ENCODE data around the gene ERCC6L2.

DNA sequence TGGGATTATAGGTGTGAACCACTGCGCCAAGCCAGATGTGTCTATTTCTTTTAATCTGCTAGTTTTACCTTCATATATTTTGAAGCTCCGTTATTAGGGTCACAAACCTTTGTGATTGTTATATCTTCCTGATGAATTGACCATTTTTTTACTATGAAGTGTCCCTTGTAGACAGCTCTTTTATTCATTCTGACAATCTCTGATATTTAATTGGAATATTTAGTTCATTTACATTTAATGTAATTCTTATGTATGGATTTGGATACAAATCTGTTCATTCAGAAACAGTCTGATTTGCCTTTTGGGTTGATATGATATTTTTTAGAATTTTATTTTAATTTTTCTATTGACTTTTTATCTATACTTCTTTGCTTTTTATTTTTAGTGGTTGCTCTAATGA, 17.2 kb downstream of the ERCC6L2 start:
- no peak for TF ChIP-seq ZBTB21 (tag by site-specific recombination; IDR thresholded peaks at IDR 0.05)
- TF ChIP-seq, protein P1, sequence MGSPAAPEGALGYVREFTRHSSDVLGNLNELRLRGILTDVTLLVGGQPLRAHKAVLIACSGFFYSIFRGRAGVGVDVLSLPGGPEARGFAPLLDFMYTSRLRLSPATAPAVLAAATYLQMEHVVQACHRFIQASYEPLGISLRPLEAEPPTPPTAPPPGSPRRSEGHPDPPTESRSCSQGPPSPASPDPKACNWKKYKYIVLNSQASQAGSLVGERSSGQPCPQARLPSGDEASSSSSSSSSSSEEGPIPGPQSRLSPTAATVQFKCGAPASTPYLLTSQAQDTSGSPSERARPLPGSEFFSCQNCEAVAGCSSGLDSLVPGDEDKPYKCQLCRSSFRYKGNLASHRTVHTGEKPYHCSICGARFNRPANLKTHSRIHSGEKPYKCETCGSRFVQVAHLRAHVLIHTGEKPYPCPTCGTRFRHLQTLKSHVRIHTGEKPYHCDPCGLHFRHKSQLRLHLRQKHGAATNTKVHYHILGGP (tag by site-specific recombination; IDR thresholded peaks at IDR 0.05) = no peak
- TF ChIP-seq ZNF76 (tag by site-specific recombination; IDR thresholded peaks at IDR 0.05; ENCODE audit: borderline replicate concordance, low read depth) = no peak
- TF ChIP-seq, protein P2, sequence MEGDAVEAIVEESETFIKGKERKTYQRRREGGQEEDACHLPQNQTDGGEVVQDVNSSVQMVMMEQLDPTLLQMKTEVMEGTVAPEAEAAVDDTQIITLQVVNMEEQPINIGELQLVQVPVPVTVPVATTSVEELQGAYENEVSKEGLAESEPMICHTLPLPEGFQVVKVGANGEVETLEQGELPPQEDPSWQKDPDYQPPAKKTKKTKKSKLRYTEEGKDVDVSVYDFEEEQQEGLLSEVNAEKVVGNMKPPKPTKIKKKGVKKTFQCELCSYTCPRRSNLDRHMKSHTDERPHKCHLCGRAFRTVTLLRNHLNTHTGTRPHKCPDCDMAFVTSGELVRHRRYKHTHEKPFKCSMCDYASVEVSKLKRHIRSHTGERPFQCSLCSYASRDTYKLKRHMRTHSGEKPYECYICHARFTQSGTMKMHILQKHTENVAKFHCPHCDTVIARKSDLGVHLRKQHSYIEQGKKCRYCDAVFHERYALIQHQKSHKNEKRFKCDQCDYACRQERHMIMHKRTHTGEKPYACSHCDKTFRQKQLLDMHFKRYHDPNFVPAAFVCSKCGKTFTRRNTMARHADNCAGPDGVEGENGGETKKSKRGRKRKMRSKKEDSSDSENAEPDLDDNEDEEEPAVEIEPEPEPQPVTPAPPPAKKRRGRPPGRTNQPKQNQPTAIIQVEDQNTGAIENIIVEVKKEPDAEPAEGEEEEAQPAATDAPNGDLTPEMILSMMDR (tag by site-specific recombination; IDR thresholded peaks at IDR 0.05) = no peak
- TF ChIP-seq, protein P3, sequence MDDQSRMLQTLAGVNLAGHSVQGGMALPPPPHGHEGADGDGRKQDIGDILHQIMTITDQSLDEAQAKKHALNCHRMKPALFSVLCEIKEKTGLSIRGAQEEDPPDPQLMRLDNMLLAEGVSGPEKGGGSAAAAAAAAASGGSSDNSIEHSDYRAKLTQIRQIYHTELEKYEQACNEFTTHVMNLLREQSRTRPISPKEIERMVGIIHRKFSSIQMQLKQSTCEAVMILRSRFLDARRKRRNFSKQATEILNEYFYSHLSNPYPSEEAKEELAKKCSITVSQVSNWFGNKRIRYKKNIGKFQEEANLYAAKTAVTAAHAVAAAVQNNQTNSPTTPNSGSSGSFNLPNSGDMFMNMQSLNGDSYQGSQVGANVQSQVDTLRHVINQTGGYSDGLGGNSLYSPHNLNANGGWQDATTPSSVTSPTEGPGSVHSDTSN (CRISPR knock-in tag; IDR thresholded peaks at IDR 0.05) = no peak
- no peak for TF ChIP-seq ZNF138 (tag by site-specific recombination; IDR thresholded peaks at IDR 0.05; ENCODE audit: borderline replicate concordance)
- TF ChIP-seq HOXD13 (CRISPR knock-in tag; IDR thresholded peaks at IDR 0.05; ENCODE audit: borderline replicate concordance) = no peak
- TF ChIP-seq, protein P4, sequence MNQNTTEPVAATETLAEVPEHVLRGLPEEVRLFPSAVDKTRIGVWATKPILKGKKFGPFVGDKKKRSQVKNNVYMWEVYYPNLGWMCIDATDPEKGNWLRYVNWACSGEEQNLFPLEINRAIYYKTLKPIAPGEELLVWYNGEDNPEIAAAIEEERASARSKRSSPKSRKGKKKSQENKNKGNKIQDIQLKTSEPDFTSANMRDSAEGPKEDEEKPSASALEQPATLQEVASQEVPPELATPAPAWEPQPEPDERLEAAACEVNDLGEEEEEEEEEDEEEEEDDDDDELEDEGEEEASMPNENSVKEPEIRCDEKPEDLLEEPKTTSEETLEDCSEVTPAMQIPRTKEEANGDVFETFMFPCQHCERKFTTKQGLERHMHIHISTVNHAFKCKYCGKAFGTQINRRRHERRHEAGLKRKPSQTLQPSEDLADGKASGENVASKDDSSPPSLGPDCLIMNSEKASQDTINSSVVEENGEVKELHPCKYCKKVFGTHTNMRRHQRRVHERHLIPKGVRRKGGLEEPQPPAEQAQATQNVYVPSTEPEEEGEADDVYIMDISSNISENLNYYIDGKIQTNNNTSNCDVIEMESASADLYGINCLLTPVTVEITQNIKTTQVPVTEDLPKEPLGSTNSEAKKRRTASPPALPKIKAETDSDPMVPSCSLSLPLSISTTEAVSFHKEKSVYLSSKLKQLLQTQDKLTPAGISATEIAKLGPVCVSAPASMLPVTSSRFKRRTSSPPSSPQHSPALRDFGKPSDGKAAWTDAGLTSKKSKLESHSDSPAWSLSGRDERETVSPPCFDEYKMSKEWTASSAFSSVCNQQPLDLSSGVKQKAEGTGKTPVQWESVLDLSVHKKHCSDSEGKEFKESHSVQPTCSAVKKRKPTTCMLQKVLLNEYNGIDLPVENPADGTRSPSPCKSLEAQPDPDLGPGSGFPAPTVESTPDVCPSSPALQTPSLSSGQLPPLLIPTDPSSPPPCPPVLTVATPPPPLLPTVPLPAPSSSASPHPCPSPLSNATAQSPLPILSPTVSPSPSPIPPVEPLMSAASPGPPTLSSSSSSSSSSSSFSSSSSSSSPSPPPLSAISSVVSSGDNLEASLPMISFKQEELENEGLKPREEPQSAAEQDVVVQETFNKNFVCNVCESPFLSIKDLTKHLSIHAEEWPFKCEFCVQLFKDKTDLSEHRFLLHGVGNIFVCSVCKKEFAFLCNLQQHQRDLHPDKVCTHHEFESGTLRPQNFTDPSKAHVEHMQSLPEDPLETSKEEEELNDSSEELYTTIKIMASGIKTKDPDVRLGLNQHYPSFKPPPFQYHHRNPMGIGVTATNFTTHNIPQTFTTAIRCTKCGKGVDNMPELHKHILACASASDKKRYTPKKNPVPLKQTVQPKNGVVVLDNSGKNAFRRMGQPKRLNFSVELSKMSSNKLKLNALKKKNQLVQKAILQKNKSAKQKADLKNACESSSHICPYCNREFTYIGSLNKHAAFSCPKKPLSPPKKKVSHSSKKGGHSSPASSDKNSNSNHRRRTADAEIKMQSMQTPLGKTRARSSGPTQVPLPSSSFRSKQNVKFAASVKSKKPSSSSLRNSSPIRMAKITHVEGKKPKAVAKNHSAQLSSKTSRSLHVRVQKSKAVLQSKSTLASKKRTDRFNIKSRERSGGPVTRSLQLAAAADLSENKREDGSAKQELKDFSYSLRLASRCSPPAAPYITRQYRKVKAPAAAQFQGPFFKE (tag by site-specific recombination; IDR thresholded peaks at IDR 0.05; ENCODE audit: borderline replicate concordance) = no peak
- peak; percentile 67 for TF ChIP-seq SETDB1 (IDR thresholded peaks at IDR 0.05; ENCODE audit: insufficient read length, low read length)

Measured in HEK293 (cell line).